LNCAP (cell line): ENCODE data around the gene APBA2.

Experiments
- CTCF ChIP-seq: fragments of 450-650 bp; IDR thresholded peaks from 2 replicates; pipeline ENCODE4 v1.5.1; 2017; ENCODE audit warnings: mild to moderate bottlenecking

The APBA2 gene

GRCh38 chr15:28942571-28942970 lies 56.8 kb downstream of the APBA2 start:
- no peak for TF ChIP-seq CTCF

- no peak for TF ChIP-seq CTCF
Measured at GRCh38 chr15:28943146-28943545, 57.4 kb downstream of the APBA2 start.

GRCh38 chr15:28943611-28944230 lies 57.9 kb downstream of the APBA2 start:
- TF ChIP-seq CTCF = no peak

- TF ChIP-seq CTCF = no peak
Measured at GRCh38 chr15:28944286-28944685, 58.5 kb downstream of the APBA2 start.

- no peak for TF ChIP-seq CTCF
Measured at GRCh38 chr15:28944696-28945300, 59.0 kb downstream of the APBA2 start.

- no peak for TF ChIP-seq CTCF
Measured at GRCh38 chr15:28945626-28946230, 60.0 kb downstream of the APBA2 start.

GRCh38 chr15:28946803-28947202 lies 61.0 kb downstream of the APBA2 start:
- no peak for TF ChIP-seq CTCF
